ENCODE data around the gene TRPV4. TPM values are rescaled to one million over a fixed set of nuclear protein-coding genes. Genes with fewer than 3 reads are reported as not detected.

TRPV4 gene
- total and polyA plus RNA-seq, 9 of the 15 experiments (the other 6 are each of a cell fraction or from before 2014, with no cell fraction given), result 0.13 TPM; not detected in 8

- Histone ChIP-seq H3K27me3 (ENCODE audit: control insufficient read depth in 2 of 2, insufficient read depth in 2 of 2, low read length in 2 of 2) (peaks cover 3 to 19% of the 10 kb centered on the region in 2 experiments; a peak in 3 of 5 replicates), H3K36me3 (ENCODE audit: control insufficient read depth, insufficient read depth, low read length) (no peaks in the 10 kb centered on the region), H3K4me2 (ENCODE audit: insufficient read depth, low read length) (no peak overlapping the region), H3K9ac (ENCODE audit: insufficient read depth in 1 of 2, low read depth in 2 of 2, low read length in 2 of 2) (no peak overlapping the region), H3K27ac (ENCODE audit: extremely low read depth, low read depth, low read length) (no peak overlapping the region), H3K9me1 (ENCODE audit: control insufficient read depth, insufficient read depth, low read length) (no peaks in the 10 kb centered on the region), H3K9me3 (replicated peaks; ENCODE audit: control insufficient read depth, insufficient read depth, low read depth, low read length) (no peaks in the 10 kb centered on the region), H4K20me1 (replicated peaks; ENCODE audit: control insufficient read depth, insufficient read depth, low read length) (no peaks in the 10 kb centered on the region; the same call in 1 of the 2 replicates), H2AFZ (ENCODE audit: low read depth, low read length) (no peak overlapping the region), H3K4me1 (replicated peaks in 1 of 2; ENCODE audit: control insufficient read depth in 2 of 2, insufficient read depth in 2 of 2, low read length in 2 of 2) (no peaks in the 10 kb centered on the region), H3K79me2 (ENCODE audit: control insufficient read depth, insufficient read depth, low read length) (no peaks in the 10 kb centered on the region), H3K4me3 (no peak overlapping the region)
- TF ChIP-seq PPARD (CRISPR knock-in tag; IDR thresholded peaks at IDR 0.05), result no peak
- TF ChIP-seq HMG20A (CRISPR knock-in tag; conservative IDR thresholded peaks at IDR 0.05), result no peak
- no peak for TF ChIP-seq YY1 (IDR thresholded peaks at IDR 0.05; ENCODE audit: borderline replicate concordance in 1 of 3, control insufficient read depth in 1 of 3, extremely low read depth in 1 of 3, insufficient read depth in 3 of 3, insufficient read length in 1 of 3, insufficient replicate concordance in 2 of 3, low read depth in 1 of 3, low read length in 2 of 3)
- no peak for TF ChIP-seq TOE1 (IDR thresholded peaks at IDR 0.05; ENCODE audit: borderline replicate concordance)
- no peak for TF ChIP-seq TOE1 (CRISPR knock-in tag; IDR thresholded peaks at IDR 0.05; ENCODE audit: borderline replicate concordance, low read depth)
- no peak for TF ChIP-seq ZBED1 (IDR thresholded peaks at IDR 0.05)
- no peak for TF ChIP-seq BDP1 (IDR thresholded peaks at IDR 0.05; ENCODE audit: insufficient read depth, insufficient read length)
- no peak for TF ChIP-seq ILF3 (IDR thresholded peaks at IDR 0.05; ENCODE audit: borderline replicate concordance)
- no peak for TF ChIP-seq THRB (CRISPR knock-in tag; conservative IDR thresholded peaks at IDR 0.05)
- no peak for TF ChIP-seq U2AF1 (optimal IDR thresholded peaks at IDR 0.05; ENCODE audit: low read depth, low read length)
- no peak for TF ChIP-seq PHF8 (IDR thresholded peaks at IDR 0.05; ENCODE audit: borderline replicate concordance, low read length)
- no peak for TF ChIP-seq POLR2AphosphoS5 (IDR thresholded peaks at IDR 0.05; ENCODE audit: control insufficient read depth, insufficient read depth, low read depth, low read length)
- TF ChIP-seq POLR2A (conservative IDR thresholded peaks at IDR 0.05), result no peak
- TF ChIP-seq ZNF395 (CRISPR knock-in tag; IDR thresholded peaks at IDR 0.05), result no peak
- TF ChIP-seq SMARCA4 (IDR thresholded peaks at IDR 0.05), result no peak
- no peak for TF ChIP-seq DMBX1 (CRISPR knock-in tag; IDR thresholded peaks at IDR 0.05; ENCODE audit: borderline replicate concordance)
- TF ChIP-seq GTF2A2 (tag; IDR thresholded peaks at IDR 0.05), result no peak
- TF ChIP-seq KAT2B (IDR thresholded peaks at IDR 0.05; ENCODE audit: low read depth, low read length), result no peak
- BruUV-seq (replicated peaks), result no TSS peak
- POLR2A ChIA-PET, result no interaction called here
- CTCF ChIA-PET (ENCODE audit: low intra/inter-chr PET ratio), result no interaction called here
- intact Hi-C loops (cut with micrococcal nuclease) (no loop called here), in situ Hi-C loops (cut with MboI) (no loop called here)
- WGBS (ENCODE audit: insufficient coverage, low coverage, missing lambda C conversion rate), result 44% methylated on average over 2 of the region's 2 CpGs
- DNase-seq (ENCODE audit: extremely low read depth in 1 of 4, low spot score in 3 of 4), result no peak
- ATAC-seq, result no peak
- no peak for FAIRE-seq
These were observed 37.5 kb upstream of the TRPV4 start for GRCh38 chr12:109870648-109871047.
